A673 (cell line): ENCODE results near the gene PPP6R2.

ENCODE experiments used
- EZH2 ChIP-seq: fragments of 200-600 bp; sonication (generic); IDR thresholded peaks from 2 replicates; pipeline ENCODE4 v1.6.1; 2017; ENCODE audit warnings: borderline replicate concordance, low read depth, mild to moderate bottlenecking, mixed read lengths, antibody characterized with exemption, low read length; ENCODE audit not compliant: poor library complexity, severe bottlenecking
- TF ChIP-seq, protein P1 (sequence below): fragments of 300-800, 200-600 bp; sonication (generic); conservative IDR thresholded peaks from 2 replicates; pipeline ENCODE4 v1.5.1; 2017; ENCODE audit warnings: low read depth, mild to moderate bottlenecking, antibody characterized with exemption, low read length, moderate library complexity, mixed read lengths

DNA sequence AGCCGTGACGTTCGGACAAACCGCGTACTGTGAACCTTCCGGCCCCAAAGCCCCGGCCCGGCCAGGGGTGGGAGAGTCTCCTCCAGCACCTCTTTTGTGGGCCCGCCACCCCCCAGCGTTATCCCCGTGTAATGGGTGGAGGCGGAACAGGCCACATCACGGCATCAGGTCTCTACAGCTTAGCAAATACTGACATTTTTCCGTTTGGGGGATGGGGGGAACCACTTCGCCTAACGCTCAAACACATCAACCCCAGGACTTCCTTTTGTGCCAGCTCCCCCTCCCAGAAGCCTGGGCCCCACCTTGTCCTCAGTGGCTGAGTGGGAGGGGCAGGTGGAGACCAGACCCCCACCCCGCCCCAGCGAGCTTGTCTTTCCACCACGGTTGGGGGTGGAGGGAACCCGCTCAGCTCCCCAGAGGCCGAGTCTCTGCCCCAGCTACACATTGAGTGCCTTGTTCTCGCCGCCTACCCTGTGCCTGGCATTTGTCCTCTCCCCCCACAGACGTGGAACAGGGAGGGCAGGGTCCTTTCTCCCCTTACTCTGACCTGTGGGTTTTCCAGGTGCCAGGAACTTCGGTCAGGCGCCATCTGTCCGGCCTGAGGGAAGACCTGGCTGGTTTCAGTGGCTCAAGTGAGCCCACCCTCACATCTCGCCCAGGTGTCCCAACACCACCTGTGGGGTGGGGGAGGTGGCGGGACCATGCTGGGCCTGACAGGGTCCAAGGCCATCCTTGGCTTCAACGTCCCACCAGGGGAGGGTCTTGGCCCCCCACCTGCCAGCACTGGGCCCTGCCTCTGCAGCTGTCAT is 102.1 kb downstream of the PPP6R2 start:
- TF ChIP-seq, protein P1, sequence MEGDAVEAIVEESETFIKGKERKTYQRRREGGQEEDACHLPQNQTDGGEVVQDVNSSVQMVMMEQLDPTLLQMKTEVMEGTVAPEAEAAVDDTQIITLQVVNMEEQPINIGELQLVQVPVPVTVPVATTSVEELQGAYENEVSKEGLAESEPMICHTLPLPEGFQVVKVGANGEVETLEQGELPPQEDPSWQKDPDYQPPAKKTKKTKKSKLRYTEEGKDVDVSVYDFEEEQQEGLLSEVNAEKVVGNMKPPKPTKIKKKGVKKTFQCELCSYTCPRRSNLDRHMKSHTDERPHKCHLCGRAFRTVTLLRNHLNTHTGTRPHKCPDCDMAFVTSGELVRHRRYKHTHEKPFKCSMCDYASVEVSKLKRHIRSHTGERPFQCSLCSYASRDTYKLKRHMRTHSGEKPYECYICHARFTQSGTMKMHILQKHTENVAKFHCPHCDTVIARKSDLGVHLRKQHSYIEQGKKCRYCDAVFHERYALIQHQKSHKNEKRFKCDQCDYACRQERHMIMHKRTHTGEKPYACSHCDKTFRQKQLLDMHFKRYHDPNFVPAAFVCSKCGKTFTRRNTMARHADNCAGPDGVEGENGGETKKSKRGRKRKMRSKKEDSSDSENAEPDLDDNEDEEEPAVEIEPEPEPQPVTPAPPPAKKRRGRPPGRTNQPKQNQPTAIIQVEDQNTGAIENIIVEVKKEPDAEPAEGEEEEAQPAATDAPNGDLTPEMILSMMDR: no peak
- TF ChIP-seq EZH2: no peak
